ENCODE results near the gene CBX5.
"Not testable (repeated sequence)": the region's sequence is repeated elsewhere in the genome, so short reads cannot be mapped to it uniquely, and the experiment has no call there.

Gene CBX5

DNA sequence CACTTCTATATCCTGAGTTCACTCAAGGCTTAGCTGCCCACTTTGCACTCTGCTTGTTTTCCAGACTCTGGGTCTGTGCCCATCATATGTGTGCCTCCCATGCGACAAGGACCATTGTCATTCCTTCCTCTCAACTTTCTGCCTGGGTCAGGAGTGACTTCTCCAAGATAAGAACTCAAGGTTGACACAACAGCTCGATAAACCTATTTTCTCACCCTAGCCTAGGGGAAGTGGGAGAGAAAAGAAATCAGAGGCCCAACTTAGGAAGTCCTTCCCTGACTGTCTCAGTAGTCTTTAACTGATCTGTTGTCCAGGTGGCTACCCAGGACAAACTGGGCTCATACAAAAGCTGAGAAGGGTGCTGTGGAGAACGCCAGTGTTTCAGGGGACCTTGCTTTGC, 92.8 kb downstream of the CBX5 start:
- TF ChIP-seq, protein P1, sequence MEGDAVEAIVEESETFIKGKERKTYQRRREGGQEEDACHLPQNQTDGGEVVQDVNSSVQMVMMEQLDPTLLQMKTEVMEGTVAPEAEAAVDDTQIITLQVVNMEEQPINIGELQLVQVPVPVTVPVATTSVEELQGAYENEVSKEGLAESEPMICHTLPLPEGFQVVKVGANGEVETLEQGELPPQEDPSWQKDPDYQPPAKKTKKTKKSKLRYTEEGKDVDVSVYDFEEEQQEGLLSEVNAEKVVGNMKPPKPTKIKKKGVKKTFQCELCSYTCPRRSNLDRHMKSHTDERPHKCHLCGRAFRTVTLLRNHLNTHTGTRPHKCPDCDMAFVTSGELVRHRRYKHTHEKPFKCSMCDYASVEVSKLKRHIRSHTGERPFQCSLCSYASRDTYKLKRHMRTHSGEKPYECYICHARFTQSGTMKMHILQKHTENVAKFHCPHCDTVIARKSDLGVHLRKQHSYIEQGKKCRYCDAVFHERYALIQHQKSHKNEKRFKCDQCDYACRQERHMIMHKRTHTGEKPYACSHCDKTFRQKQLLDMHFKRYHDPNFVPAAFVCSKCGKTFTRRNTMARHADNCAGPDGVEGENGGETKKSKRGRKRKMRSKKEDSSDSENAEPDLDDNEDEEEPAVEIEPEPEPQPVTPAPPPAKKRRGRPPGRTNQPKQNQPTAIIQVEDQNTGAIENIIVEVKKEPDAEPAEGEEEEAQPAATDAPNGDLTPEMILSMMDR (IDR thresholded peaks at IDR 0.05; ENCODE audit: control insufficient read depth, extremely low read depth, insufficient read depth): no peak
- peak overlapping the region; percentile 92; the same call in 1 of the 2 replicates for H3K4me3 ChIP-seq (ENCODE audit: low read depth, low read length)
- peak; percentile 63 for DNase-seq (ENCODE audit: low read depth)

DNA sequence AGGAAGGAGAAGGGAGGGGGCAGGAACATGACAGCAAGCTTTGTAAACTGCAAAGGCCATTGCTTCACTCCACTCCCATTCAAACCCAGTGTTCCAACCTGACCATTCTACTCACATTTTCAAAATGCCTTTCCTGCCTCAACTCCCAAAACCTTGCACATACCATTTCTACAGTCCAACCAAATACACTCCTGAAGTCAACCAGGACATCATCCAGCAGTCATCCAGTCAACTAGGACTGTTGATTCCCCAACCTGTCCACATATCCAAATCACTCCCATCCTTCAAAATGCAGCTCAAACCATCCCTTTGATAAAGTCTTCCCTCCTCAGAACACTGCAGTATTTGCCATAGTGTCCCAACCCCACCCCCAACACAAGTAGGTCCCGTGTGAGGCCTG, 94.0 kb downstream of the CBX5 start:
- no peak for DNase-seq (ENCODE audit: low read depth)
- TF ChIP-seq, protein P1 (IDR thresholded peaks at IDR 0.05; ENCODE audit: control insufficient read depth, extremely low read depth, insufficient read depth): no peak
- H3K4me3 ChIP-seq (ENCODE audit: low read depth, low read length): no peak overlapping the region

GRCh38 chr12:54185297-54185696, 94.6 kb downstream of the CBX5 start:
- not testable (repeated sequence) for H3K4me3 ChIP-seq (ENCODE audit: low read depth, low read length); DNase-seq (ENCODE audit: low read depth)

DNA sequence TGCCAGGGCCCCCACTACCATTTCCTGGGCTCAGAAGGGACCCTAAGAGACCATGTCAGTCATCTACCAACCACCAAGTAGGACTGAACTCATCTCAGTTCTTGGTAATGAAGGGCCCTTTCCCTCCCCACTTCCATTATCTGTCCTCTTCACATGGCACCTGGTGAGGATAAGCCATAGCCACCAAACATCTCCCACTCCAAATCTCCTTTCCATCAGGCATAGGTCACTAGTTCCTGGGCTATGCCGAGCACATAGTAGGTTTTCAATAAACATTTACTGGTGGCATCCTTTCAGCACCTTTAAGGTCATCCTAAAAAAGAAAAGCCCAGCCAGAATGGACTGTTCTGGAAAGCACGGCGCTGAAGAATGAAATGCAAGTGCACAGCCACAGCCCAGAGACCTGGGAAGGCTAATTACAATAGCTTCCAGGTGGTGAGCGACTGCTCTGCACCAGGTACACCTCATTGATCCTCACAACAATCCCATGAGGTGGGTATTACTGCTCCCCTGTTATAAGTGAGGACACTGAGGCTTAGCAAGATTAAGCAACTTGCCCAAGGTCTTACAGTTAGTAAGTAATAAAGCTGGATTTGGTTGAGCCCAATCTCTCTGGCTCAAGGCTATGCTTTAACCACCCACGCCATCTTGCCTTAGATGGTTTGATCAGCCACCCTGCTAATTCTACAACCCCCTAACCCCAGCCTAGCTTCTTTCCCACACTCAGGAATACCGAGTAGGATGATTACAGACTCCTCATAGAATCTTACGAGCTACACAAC, 95.7 kb downstream of the CBX5 start:
- DNase-seq (ENCODE audit: low read depth): no peak
- TF ChIP-seq, protein P1 (IDR thresholded peaks at IDR 0.05; ENCODE audit: control insufficient read depth, extremely low read depth, insufficient read depth): no peak

GRCh38 chr12:54182981-54183380, 96.9 kb downstream of the CBX5 start:
- TF ChIP-seq, protein P1 (IDR thresholded peaks at IDR 0.05; ENCODE audit: control insufficient read depth, extremely low read depth, insufficient read depth): no peak
- no peak overlapping the region for H3K4me3 ChIP-seq (ENCODE audit: low read depth, low read length)
- no peak for DNase-seq (ENCODE audit: low read depth)

More for the DNA sequence above, 95.7 kb downstream of the CBX5 start:
- H3K4me3 ChIP-seq (ENCODE audit: low read depth, low read length): no peak overlapping the region

- TF ChIP-seq, protein P1 (IDR thresholded peaks at IDR 0.05; ENCODE audit: control insufficient read depth, extremely low read depth, insufficient read depth): no peak
- DNase-seq (ENCODE audit: low read depth): no peak
- no peak overlapping the region for H3K4me3 ChIP-seq (ENCODE audit: low read depth, low read length)
These were observed 97.8 kb downstream of the CBX5 start for GRCh38 chr12:54182086-54182485.
